MV-4-11 (cell line): Measurements from ENCODE around the gene GRAMD1B.

Experiments
- DNase-seq: peaks from one replicate; lab custom pipeline; 2025; lab: John Stamatoyannopoulos, UW

GRAMD1B gene

DNA sequence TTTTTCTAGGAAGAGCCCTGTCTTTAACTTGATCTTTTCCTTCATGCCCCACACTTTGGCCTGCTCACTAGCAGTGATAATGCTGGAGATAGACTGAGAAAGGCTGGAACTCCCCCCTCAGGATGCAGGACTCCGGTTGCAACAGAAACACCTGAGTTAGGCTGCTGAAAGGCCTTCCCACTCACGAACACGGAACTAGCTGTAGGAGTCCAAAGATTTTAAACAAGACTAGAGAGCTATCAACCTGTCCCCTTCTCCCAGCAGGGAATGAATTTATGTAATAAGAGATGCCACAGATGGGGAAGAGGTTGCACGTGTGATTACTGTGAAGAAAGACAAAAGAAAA is 211.4 kb downstream of the GRAMD1B start:
- DNase-seq, result no peak

DNA sequence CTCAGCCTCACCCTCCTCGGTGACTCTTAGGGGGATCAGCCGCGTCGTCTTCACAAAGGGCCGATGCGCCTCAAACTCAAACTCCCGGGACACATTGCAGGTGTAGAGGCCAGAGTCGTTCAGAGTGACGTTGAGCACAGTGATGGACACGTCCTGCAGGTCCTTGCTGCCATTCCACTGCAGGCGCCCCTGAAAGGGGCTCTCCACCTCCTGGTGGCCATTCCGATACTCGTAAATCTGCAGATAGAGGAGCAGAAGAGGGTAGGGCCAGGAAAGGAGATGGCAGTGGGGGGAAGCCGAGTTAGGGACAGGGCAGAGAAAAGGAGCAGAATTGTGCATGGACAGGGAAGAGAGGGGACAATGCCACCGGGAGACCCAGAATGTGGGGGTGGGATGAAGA is 212.4 kb downstream of the GRAMD1B start:
- DNase-seq, result no peak

GRCh38 chr11:123645286-123645975 is 215.4 kb downstream of the GRAMD1B start:
- no peak for DNase-seq

DNA sequence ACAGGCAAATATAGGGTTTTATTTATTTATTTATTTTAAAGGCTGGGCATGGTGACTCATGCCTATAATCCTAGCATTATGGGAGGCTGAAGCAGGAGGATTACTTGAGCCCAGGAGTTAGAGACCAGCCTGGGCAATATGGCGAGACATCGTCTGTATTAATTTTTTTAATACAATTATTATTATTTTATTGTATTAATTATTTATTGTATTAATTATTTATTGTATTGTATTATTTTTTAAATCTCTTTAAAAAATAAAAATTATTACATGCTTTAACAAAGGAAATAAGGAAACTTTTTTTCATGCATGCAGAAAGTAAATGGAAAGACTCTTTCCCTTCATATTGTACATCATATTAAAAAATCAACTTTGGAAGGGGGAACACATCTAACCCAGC is 220.8 kb downstream of the GRAMD1B start:
- DNase-seq, result no peak

DNA sequence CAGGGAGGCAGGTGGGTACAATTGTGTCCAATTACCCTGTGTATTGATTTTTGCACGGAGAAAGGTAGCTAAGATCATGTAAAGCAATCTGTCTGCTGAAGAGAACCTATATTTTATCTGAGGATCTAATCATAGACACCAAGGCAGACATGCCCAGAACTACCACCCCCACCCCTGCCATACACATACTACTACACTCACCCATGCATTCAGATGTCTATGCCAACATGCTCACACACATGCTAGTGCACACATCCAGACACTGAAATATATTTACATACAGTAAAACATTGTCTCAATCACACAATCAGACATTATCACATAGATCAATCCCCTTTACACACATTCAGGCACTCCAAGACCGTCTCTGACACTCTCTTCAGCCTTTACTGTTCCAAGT is 222.5 kb downstream of the GRAMD1B start:
- DNase-seq, result no peak

DNA sequence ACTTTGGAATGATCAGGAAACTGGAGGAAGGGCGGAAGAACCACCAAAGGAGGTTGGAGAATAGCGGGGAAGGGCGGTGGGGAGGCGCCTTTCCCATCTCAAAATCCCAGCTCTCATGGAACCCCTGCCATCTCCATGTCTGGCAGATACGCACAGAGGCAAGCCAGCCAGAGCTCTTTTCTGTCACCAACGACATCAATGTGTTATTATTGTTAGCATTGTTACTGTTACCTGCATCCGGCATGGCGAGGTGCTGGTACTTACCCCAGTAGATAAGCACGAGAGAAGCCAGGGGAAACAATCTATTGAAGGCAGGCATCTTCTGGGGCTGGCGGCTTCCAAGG is 223.4 kb downstream of the GRAMD1B start:
- DNase-seq, result no peak

DNA sequence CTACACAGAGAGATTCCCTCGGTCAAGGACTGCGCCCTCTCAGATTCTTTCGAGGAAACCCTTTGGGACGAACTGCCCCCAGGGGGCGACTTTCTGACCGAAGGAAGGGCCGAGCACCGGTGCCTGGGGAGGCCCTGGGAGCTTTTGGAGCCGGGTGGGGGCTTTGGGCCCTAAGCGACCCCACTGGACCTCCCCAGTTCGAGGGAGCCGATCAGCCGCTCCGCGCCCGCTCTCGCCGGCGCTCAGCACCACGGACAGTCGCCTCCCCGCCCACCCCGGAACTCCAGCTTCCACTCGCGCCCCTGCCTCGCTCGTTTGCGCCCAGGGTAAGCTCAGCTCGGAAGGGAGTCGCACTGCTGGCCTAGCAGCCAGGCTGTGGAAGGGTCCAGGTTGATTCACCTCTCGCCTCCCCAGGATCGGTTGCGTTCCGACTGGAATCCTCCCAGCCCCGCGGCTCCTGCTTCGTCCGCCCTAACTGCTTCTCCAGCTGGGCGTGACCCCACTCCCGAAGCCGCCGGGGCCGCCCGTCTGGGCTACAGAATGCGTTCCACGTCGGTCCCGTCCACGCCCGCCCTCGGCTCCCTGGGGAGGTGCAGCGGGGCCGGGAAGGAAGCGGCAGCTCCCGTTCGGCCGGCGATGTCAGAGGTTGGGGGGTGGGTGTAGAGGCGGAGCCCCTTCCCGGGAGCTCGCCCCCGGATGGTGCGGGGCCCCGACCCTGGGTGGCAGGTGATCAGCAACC is 223.9 kb downstream of the GRAMD1B start:
- no peak for DNase-seq

- DNase-seq, result no peak
Measured at GRCh38 chr11:123654566-123655081, 224.6 kb downstream of the GRAMD1B start, which contains the start of gene SCN3B. TSS of gene SCN3B (minus strand) at chr11:123654624. CDS start at chr11:123653801, 823 bp downstream.

GRCh38 chr11:123659311-123659710 is 229.2 kb downstream of the GRAMD1B start:
- DNase-seq, result no peak

- peak; percentile 88 for DNase-seq
Measured at GRCh38 chr11:123659965-123660364, 229.9 kb downstream of the GRAMD1B start.

GRCh38 chr11:123665306-123665705 is 235.2 kb downstream of the GRAMD1B start:
- DNase-seq, result no peak

DNA sequence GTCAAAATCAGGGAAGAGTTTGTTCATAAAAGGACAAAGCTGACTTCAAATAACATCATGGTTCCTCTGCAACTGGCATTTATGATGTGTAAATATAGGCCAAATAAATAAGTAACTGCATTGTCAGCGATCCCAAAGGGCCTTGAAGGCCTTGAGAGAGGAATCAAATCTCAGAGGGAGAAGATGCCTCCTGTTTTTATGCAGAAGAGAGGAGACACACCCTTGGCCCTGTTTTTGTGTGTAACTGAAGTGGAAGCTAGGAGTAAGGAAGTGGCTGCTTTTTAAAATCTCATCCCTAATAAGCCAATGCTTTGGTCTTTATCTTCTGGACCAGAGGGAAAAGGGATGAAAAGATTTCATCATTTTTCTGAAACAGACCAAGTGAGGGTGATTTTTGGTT is 240.0 kb downstream of the GRAMD1B start:
- no peak for DNase-seq

DNA sequence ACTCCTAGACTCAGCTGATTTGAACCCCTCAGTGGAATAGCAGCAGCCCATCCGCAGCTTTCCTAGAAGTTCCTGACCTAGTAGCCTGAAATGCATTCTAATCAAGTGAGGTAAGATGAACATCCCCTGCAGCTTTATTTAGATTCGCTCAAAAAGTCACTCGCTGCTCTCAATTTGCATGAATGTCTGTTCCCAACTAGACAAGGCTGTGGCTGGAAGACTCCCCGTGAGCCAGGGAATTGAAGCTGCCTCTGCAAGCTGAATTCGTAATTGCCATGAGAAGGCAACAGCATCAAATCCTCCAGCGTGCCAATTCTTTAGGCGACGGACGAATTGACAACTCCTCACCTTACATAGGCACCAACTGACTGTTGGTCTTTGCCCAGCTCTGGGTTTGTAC is 241.5 kb downstream of the GRAMD1B start:
- DNase-seq, result no peak

GRCh38 chr11:123672568-123672967 is 242.5 kb downstream of the GRAMD1B start:
- no peak for DNase-seq

DNA sequence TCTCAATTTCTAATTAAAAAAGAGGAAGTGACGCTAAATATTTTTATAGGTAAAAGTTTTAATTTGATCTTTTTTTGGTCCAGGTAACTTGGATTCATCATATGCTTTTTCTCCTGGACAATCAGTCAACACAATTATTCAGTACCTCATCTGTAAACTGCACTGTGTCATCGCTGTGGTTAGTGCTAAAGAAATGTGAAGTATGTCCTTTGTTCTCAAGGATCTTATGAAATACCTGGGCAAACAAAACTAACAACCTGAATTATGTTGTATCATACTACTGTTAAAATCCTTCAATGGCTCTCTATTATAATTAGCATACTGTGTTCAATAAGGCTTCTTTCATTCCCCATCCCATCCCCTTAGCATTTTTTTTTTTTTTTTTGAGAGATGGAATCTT is 244.2 kb downstream of the GRAMD1B start:
- DNase-seq, result no peak
